Heart left ventricle (tissue), 16 donors: ENCODE results near the gene HTRA2. TPM values are rescaled to one million over a fixed set of nuclear protein-coding genes. Genes with fewer than 3 reads are reported as not detected.

Experiments
- ATAC-seq, 4 donors: fragments of 200-7000 bp; cut with Tn5 transposase; one replicate each; pipeline ENCODE4 v1.9.1; 2020 to 2022; ENCODE audit warnings: moderate library complexity in 4 of 4, mild to moderate bottlenecking in 3 of 4, moderate number of reproducible peaks in 1 of 4
- DNase-seq, 5 donors: peaks; one replicate each; pipeline ENCODE4 v3.0.0-alpha.2; 2020
- H3K27ac ChIP-seq, 12 donors: fragments of 200-600 bp; sonication (generic) in 4 of 12; one replicate each; pipeline versions ENCODE4 v1.5.0 to v1.8.0; 2016 to 2022; ENCODE audit warnings: mild to moderate bottlenecking in 2 of 12
- H3K27me3 ChIP-seq, 9 donors: fragments of 200-600 bp; sonication (generic) in 2 of 9; one replicate each; pipeline versions ENCODE4 v1.5.1 to v1.8.0; 2016 to 2022; ENCODE audit warnings: mild to moderate bottlenecking in 3 of 9
- H3K36me3 ChIP-seq, 9 donors: fragments of 200-600 bp; sonication (generic) in 2 of 9; one replicate each; pipeline versions ENCODE4 v1.5.0 to v1.8.0; 2018 to 2022; ENCODE audit warnings: mild to moderate bottlenecking in 2 of 9
- H3K4me1 ChIP-seq, 12 donors: fragments of 200-600 bp; sonication (generic) in 4 of 12; one replicate each; pipeline versions ENCODE4 v1.5.0 to v1.8.0; 2016 to 2022; ENCODE audit warnings: mild to moderate bottlenecking in 3 of 12
- H3K4me3 ChIP-seq, 12 donors: fragments of 200-600 bp; sonication (generic) in 4 of 12; one replicate each; pipeline versions ENCODE4 v1.5.0 to v1.8.0; 2017 to 2022; ENCODE audit warnings: mild to moderate bottlenecking in 9 of 12, moderate library complexity in 4 of 12
- H3K9me3 ChIP-seq, 12 donors: fragments of 200-600 bp; sonication (generic) in 4 of 12; one replicate each; pipeline versions ENCODE4 v1.5.0 to v1.8.0; 2016 to 2022; ENCODE audit warnings: mild to moderate bottlenecking in 1 of 12
- POLR2A ChIP-seq, 2 donors: fragments of 450-650 bp; IDR thresholded peaks; one replicate each; pipeline ENCODE4 v1.6.1; 2017; ENCODE audit warnings: antibody characterized with exemption in 2 of 2, mild to moderate bottlenecking in 2 of 2, moderate library complexity in 2 of 2
- whole genome bisulfite sequencing, 4 donors: extraction: QIAGEN DNeasy Blood & Tissue Kit in 2 of 4; methylation state at CpG; one replicate each; pipeline versions ENCODE4 v1.1.5 to v1.1.7; 2013 to 2018; 5-methylcytosine and 5-hydroxymethylcytosine counted together
- intact Hi-C, 10 donors: fragments of 100-400 bp; cut with DNase I; formaldehyde crosslinking; loops; one replicate each; pipeline versions ENCODE4 v1.11.1 to v1.14.2; 2022
- polyA plus RNA-seq, 2 donors: library from polyadenylated mRNA; stranded (reverse); fragments of 200-250 nt; gene quantifications; one replicate each; pipeline ENCODE4 v1.2.3, GENCODE V29; 2013
- total RNA-seq, 9 donors: library from RNA; depleted of rRNA in 2 of 9; stranded (reverse); fragments of >200 nt in 2 of 9; fragmentation: NEBNext Ultra II Directional in 3 of 9; extraction: Animal tissue kit (Norgen Biotek cat#: 25700) in 3 of 9; gene quantifications; one replicate each; pipeline versions ENCODE4 v1.1.0 to v1.2.4, GENCODE V29; 2016 to 2023
- TF ChIP-seq, protein P1 (sequence below), 12 donors: fragments of 200-600 bp; sonication (generic) in 4 of 12; IDR thresholded peaks; one replicate each; pipeline versions ENCODE4 v1.5.0 to v1.8.0; 2018 to 2022; ENCODE audit warnings: antibody characterized with exemption in 12 of 12, mild to moderate bottlenecking in 5 of 12
- donor health status: ischemic (EF 13 %, LVEDD 7.1; RV severe dilation, severe dysfunction).
- donor health status: healthy with polysubstance abuse.
- donor health status: DM: no; HTN: yes; CAD: no.
- donor health status: DM: no; HTN: no; CAD: no.
- donor health status: ischemic (EF 25% LVEDD 6.9; RV normal size, moderate dysfunction).
- donor health status: ischemic (EF 25% LVEDD 5.7; RV mildly dilated, moderate dysfunction).
- donor health status: healthy.
- donor health status: DM: yes; HTN: yes; CAD: no.
- donor health status: ischemic (EF 35%, LVEDD 5.7; RV mildly dilated, moderate dysfunction).
- donor health status: nonischemic (EF 11% LVEDD 7.7; RV severe dilation, severe dysfunction).
- donor health status: DM: yes; HTN: yes; CAD: no.
- donor health status: PGD.
- donor health status: ischemic (EF 29% LVEDD 5.4; RV normal size, mild dysfunction).
- donor health status: nonischemic (EF 23%, LVEDD 6.1; RV moderate dilation, normal function).

HTRA2 gene
- total and polyA plus RNA-seq, 11 donors = 23.6 to 45.4 (median 24.8) TPM

- no peaks in the 10 kb centered on the region for H3K27me3 ChIP-seq
- H3K36me3 ChIP-seq = no peaks in the 10 kb centered on the region
- 59 to 72% (median 68%) methylated on average over 1 of the region's 1 CpG for WGBS, 4 donors
- no peaks in the 10 kb centered on the region for H3K9me3 ChIP-seq
- no peak for TF ChIP-seq POLR2A (IDR thresholded peaks at IDR 0.05)
- TF ChIP-seq, protein P1, sequence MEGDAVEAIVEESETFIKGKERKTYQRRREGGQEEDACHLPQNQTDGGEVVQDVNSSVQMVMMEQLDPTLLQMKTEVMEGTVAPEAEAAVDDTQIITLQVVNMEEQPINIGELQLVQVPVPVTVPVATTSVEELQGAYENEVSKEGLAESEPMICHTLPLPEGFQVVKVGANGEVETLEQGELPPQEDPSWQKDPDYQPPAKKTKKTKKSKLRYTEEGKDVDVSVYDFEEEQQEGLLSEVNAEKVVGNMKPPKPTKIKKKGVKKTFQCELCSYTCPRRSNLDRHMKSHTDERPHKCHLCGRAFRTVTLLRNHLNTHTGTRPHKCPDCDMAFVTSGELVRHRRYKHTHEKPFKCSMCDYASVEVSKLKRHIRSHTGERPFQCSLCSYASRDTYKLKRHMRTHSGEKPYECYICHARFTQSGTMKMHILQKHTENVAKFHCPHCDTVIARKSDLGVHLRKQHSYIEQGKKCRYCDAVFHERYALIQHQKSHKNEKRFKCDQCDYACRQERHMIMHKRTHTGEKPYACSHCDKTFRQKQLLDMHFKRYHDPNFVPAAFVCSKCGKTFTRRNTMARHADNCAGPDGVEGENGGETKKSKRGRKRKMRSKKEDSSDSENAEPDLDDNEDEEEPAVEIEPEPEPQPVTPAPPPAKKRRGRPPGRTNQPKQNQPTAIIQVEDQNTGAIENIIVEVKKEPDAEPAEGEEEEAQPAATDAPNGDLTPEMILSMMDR (IDR thresholded peaks at IDR 0.05) = no peak
- H3K27ac ChIP-seq = no peak overlapping the region
- no peak overlapping the region for H3K4me3 ChIP-seq
- peak in 1 of 4 donors; percentile 42 for ATAC-seq
- intact Hi-C loops = no loop called here
- no peak for DNase-seq
- peaks cover 0 to 14% (median 5%) of the 10 kb centered on the region in 12 donors for H3K4me1 ChIP-seq
Observed at GRCh38 chr2:74542978-74543377, 13.2 kb downstream of the HTRA2 start.

DNA sequence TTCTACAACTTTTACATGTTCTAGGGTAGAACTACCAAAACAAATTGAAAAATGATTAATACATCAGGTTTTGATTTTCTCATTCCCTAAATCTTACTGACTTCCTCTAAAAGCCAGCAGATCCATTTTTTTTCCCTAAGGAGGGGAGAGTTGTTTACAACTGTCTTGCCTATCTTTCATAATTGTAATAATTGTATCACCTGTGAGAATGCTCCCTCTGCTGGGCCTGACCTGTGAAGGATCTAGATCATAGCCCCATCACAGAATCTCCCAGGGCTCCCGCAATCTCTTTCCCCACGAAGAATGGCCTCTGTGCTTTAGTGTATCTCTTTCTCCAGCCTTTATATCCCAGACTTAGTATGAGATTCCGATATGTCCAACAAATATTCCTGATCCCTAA, 14.9 kb downstream of the HTRA2 start:
- H3K27me3 ChIP-seq = peaks cover 0 to 2% (median 0%) of the 10 kb centered on the region in 9 donors
- no peaks in the 10 kb centered on the region for H3K9me3 ChIP-seq
- peaks cover 0 to 28% (median 19%) of the 10 kb centered on the region in 12 donors for H3K4me1 ChIP-seq
- intact Hi-C loops = no loop called here
- H3K36me3 ChIP-seq = no peaks in the 10 kb centered on the region
- WGBS, 4 donors = 85 to 92% (median 89%) methylated on average over 3 of the region's 3 CpGs
- H3K27ac ChIP-seq = no peak overlapping the region
- no peak overlapping the region for H3K4me3 ChIP-seq
- TF ChIP-seq POLR2A (IDR thresholded peaks at IDR 0.05) = no peak
- TF ChIP-seq, protein P1 (IDR thresholded peaks at IDR 0.05) = peak in 1 of 12 donors; percentile 13
- ATAC-seq (no peak), DNase-seq (no peak)

GRCh38 chr2:74546004-74546403, 16.3 kb downstream of the HTRA2 start:
- peaks cover 0 to 4% (median 0%) of the 10 kb centered on the region in 9 donors for H3K27me3 ChIP-seq
- H3K4me3 ChIP-seq = no peak overlapping the region
- DNase-seq = no peak
- intact Hi-C loops = loop anchor here in 1 of 10 donors (2.0 kb wide), 1 partner anchor 15 kb away; no protein-coding TSS in a partner anchor
- H3K27ac ChIP-seq = no peak overlapping the region
- TF ChIP-seq POLR2A (IDR thresholded peaks at IDR 0.05) = no peak
- TF ChIP-seq, protein P1 (IDR thresholded peaks at IDR 0.05) = no peak
- ATAC-seq = no peak
- H3K36me3 ChIP-seq = peaks cover 0 to 3% (median 0%) of the 10 kb centered on the region in 9 donors
- H3K4me1 ChIP-seq = peaks cover 0 to 21% (median 17%) of the 10 kb centered on the region in 12 donors
- 73 to 84% (median 77%) methylated on average over 3 of the region's 3 CpGs for WGBS, 4 donors
- no peaks in the 10 kb centered on the region for H3K9me3 ChIP-seq

GRCh38 chr2:74548285-74548899, 18.7 kb downstream of the HTRA2 start:
- peak in 1 of 4 donors; percentile 23 for ATAC-seq
- no peak for DNase-seq
- TF ChIP-seq POLR2A (IDR thresholded peaks at IDR 0.05) = no peak
- TF ChIP-seq, protein P1 (IDR thresholded peaks at IDR 0.05) = no peak
- peaks cover 0 to 3% (median 0%) of the 10 kb centered on the region in 9 donors for H3K36me3 ChIP-seq
- peak overlapping the region; percentile 51 to 91 (median 84) for H3K27ac ChIP-seq
- H3K4me1 ChIP-seq = peaks cover 0 to 35% (median 21%) of the 10 kb centered on the region in 12 donors
- no peaks in the 10 kb centered on the region for H3K9me3 ChIP-seq
- intact Hi-C loops = loop anchor here in 1 of 10 donors (2.0 kb wide), 1 partner anchor 18 kb away; no protein-coding TSS in a partner anchor
- peak overlapping the region; percentile 43 to 79 (median 60) for H3K4me3 ChIP-seq
- H3K27me3 ChIP-seq = peaks cover 0 to 4% (median 0%) of the 10 kb centered on the region in 9 donors
- 11 to 19% (median 14%) methylated on average over 23 to 26 of the region's 26 CpGs for WGBS, 4 donors
